CD14-positive monocyte (primary cell): ENCODE measurements around the gene NKX2-2. TPM values are rescaled to one million over a fixed set of nuclear protein-coding genes. Genes with fewer than 3 reads are reported as not detected.

Experiments used
- DNase-seq, 3 donors: peaks; one replicate each; pipeline ENCODE4 v3.0.0-alpha.2; 2011 to 2022
- H2AFZ ChIP-seq: 2 replicates; pipeline ENCODE4 v1.6.0; 2012; ENCODE audit warnings: mild to moderate bottlenecking, low read depth, low read length, inconsistent platforms; ENCODE audit not compliant: insufficient read depth, poor library complexity, severe bottlenecking
- H3K27ac ChIP-seq, 2 donors: 1 replicate in 1 of 2; 2 replicates in 1 of 2; pipeline ENCODE4 v1.5.1; 2012 to 2013; ENCODE audit warnings: low read length in 2 of 2, control low read depth in 1 of 2, inconsistent platforms in 1 of 2, low read depth in 1 of 2, mild to moderate bottlenecking in 1 of 2
- H3K27me3 ChIP-seq, 2 donors: one replicate each; pipeline versions ENCODE4 v1.6.0 to v1.6.1; 2011 to 2013; ENCODE audit warnings: low read length in 2 of 2; ENCODE audit not compliant: control insufficient read depth in 2 of 2, insufficient read depth in 2 of 2
- H3K36me3 ChIP-seq, 2 donors: replicated peaks in 1 of 2; 1 replicate in 1 of 2; 2 replicates in 1 of 2; pipeline versions ENCODE4 v1.5.1 to v1.6.1; 2012 to 2013; ENCODE audit warnings: low read length in 2 of 2, control low read depth in 1 of 2, inconsistent platforms in 1 of 2, mild to moderate bottlenecking in 1 of 2; ENCODE audit not compliant: insufficient read depth in 2 of 2, control insufficient read depth in 1 of 2
- H3K4me1 ChIP-seq, 2 donors: 1 replicate in 1 of 2; 2 replicates in 1 of 2; pipeline versions ENCODE4 v1.5.1 to v1.6.1; 2012 to 2013; ENCODE audit warnings: low read length in 2 of 2, control low read depth in 1 of 2, inconsistent platforms in 1 of 2, mild to moderate bottlenecking in 1 of 2, moderate library complexity in 1 of 2; ENCODE audit not compliant: insufficient read depth in 2 of 2, control insufficient read depth in 1 of 2
- H3K4me2 ChIP-seq: replicated peaks from 2 replicates; pipeline ENCODE3; 2012; ENCODE audit warnings: low read length, moderate library complexity, mild to moderate bottlenecking; ENCODE audit not compliant: poor library complexity, severe bottlenecking; ENCODE audit errors: extremely low read depth
- H3K4me3 ChIP-seq, 3 experiments: fragments of 200-600 bp in 1 of 3; sonication (generic) in 1 of 3; replicated peaks in 1 of 3; 1 replicate in 2 of 3; 2 replicates in 1 of 3; pipeline ENCODE4 v1.5.1; 2011 to 2013; ENCODE audit warnings: low read length in 3 of 3, mild to moderate bottlenecking in 3 of 3, control low read depth in 2 of 3, low read depth in 2 of 3, inconsistent platforms in 1 of 3, moderate library complexity in 1 of 3
- H3K79me2 ChIP-seq: 2 replicates; pipeline ENCODE4 v1.6.0; 2012; ENCODE audit warnings: mild to moderate bottlenecking, control low read depth, inconsistent platforms, low read length, moderate library complexity; ENCODE audit not compliant: insufficient read depth
- H3K9ac ChIP-seq: 2 replicates; pipeline ENCODE4 v1.6.0; 2017; ENCODE audit warnings: low read length, mild to moderate bottlenecking; ENCODE audit not compliant: insufficient read depth, poor library complexity, severe bottlenecking
- H3K9me3 ChIP-seq, 2 donors: replicated peaks in 1 of 2; 1 replicate in 1 of 2; 2 replicates in 1 of 2; pipeline versions ENCODE4 v1.5.1 to v1.6.1; 2012 to 2013; ENCODE audit warnings: low read length in 2 of 2, control low read depth in 1 of 2; ENCODE audit not compliant: control insufficient read depth in 1 of 2, insufficient read depth in 1 of 2
- H4K20me1 ChIP-seq: 2 replicates; pipeline ENCODE4 v1.6.0; 2012; ENCODE audit warnings: mild to moderate bottlenecking, low read length, control low read depth, moderate library complexity; ENCODE audit not compliant: insufficient read depth
- H3K27ac Mint-ChIP-seq, 7 donors: one replicate each; pipeline ENCODE4 v1.8.0; 2020; ENCODE audit warnings: mild to moderate bottlenecking in 7 of 7, mixed read lengths in 7 of 7, moderate library complexity in 6 of 7, inconsistent platforms in 2 of 7
- H3K27me3 Mint-ChIP-seq, 3 donors: one replicate each; pipeline ENCODE4 v1.8.0; 2021 to 2022; ENCODE audit warnings: low read depth in 3 of 3, mild to moderate bottlenecking in 3 of 3, mixed read lengths in 3 of 3, moderate library complexity in 3 of 3, inconsistent platforms in 1 of 3
- H3K36me3 Mint-ChIP-seq, 2 donors: one replicate each; pipeline ENCODE4 v1.8.0; 2020; ENCODE audit warnings: mixed read lengths in 2 of 2, inconsistent platforms in 1 of 2, mild to moderate bottlenecking in 1 of 2
- H3K4me1 Mint-ChIP-seq: one replicate; pipeline ENCODE4 v1.8.0; 2020; ENCODE audit warnings: mild to moderate bottlenecking, mixed read lengths
- H3K4me3 Mint-ChIP-seq, 2 donors: one replicate each; pipeline ENCODE4 v1.8.0; 2020; ENCODE audit warnings: mild to moderate bottlenecking in 2 of 2, mixed read lengths in 2 of 2, moderate library complexity in 1 of 2
- H3K9me3 Mint-ChIP-seq, 7 donors: one replicate each; pipeline ENCODE4 v1.8.0; 2020 to 2022; ENCODE audit warnings: mixed read lengths in 7 of 7, mild to moderate bottlenecking in 6 of 7, moderate library complexity in 6 of 7, inconsistent platforms in 2 of 7
- WGBS: methylation state at CpG from one replicate; pipeline ENCODE4 v1.1.5; 2013; ENCODE audit warnings: missing lambda C conversion rate; ENCODE audit not compliant: insufficient coverage; 5-methylcytosine and 5-hydroxymethylcytosine counted together
- intact Hi-C, 2 donors: fragments of 100-400 bp; cut with micrococcal nuclease; formaldehyde crosslinking; loops; one replicate each; pipeline versions ENCODE4 v1.15.0 to v1.15.1; 2023
- polyA plus RNA-seq, 3 donors: library from polyadenylated mRNA; depleted of rRNA in 1 of 3; unstranded in 2 of 3; stranded (reverse) in 1 of 3; fragments of 300-500 nt in 2 of 3; fragments of >200 nt in 1 of 3; fragmentation: Illumina TruSeq in 2 of 3; gene quantifications; 1 replicate in 2 of 3; 2 replicates in 1 of 3; pipeline ENCODE4 v1.2.3, GENCODE V29; 2012 to 2021
- TF ChIP-seq, protein P1 (sequence below): fragments of 200-600 bp; IDR thresholded peaks from one replicate; pipeline ENCODE4 v1.8.0; 2022; ENCODE audit warnings: antibody characterized with exemption, mild to moderate bottlenecking

The NKX2-2 gene
- polyA plus RNA-seq, 3 donors, result not detected

GRCh38 chr20:21507400-21508229 lies 6.2 kb downstream of the NKX2-2 start:
- no peak overlapping the region for H3K27ac Mint-ChIP-seq
- no peaks in the 10 kb centered on the region for H3K79me2 ChIP-seq
- no peak overlapping the region for H2AFZ ChIP-seq
- H3K36me3 Mint-ChIP-seq, result peaks cover 0 to 4% of the 10 kb centered on the region in 2 donors
- H4K20me1 ChIP-seq, result no peaks in the 10 kb centered on the region
- peaks cover 4 to 34% of the 10 kb centered on the region in 2 donors for H3K9me3 ChIP-seq
- H3K27me3 Mint-ChIP-seq, result peaks cover 75 to 95% (median 83%) of the 10 kb centered on the region in 3 donors
- peak overlapping the region in 1 of 2 donors; percentile 83 for H3K4me3 Mint-ChIP-seq
- WGBS, result 9% methylated on average over 41 of the region's 44 CpGs
- H3K27me3 ChIP-seq, result peaks cover 62 to 87% of the 10 kb centered on the region in 2 donors
- peaks cover 41% of the 10 kb centered on the region for H3K4me1 Mint-ChIP-seq
- intact Hi-C loops, result loop anchor here (2.0 to 10.0 kb wide), 3 partner anchors 113 to 670 kb away; partner anchors contain the start of gene NKX2-4 (in 1 of the 2)
- peaks cover 26 to 33% of the 10 kb centered on the region in 2 donors for H3K4me1 ChIP-seq
- H3K36me3 ChIP-seq, result no peaks in the 10 kb centered on the region
- no peak overlapping the region for H3K27ac ChIP-seq
- no peak overlapping the region for H3K4me3 ChIP-seq
- TF ChIP-seq, protein P1, sequence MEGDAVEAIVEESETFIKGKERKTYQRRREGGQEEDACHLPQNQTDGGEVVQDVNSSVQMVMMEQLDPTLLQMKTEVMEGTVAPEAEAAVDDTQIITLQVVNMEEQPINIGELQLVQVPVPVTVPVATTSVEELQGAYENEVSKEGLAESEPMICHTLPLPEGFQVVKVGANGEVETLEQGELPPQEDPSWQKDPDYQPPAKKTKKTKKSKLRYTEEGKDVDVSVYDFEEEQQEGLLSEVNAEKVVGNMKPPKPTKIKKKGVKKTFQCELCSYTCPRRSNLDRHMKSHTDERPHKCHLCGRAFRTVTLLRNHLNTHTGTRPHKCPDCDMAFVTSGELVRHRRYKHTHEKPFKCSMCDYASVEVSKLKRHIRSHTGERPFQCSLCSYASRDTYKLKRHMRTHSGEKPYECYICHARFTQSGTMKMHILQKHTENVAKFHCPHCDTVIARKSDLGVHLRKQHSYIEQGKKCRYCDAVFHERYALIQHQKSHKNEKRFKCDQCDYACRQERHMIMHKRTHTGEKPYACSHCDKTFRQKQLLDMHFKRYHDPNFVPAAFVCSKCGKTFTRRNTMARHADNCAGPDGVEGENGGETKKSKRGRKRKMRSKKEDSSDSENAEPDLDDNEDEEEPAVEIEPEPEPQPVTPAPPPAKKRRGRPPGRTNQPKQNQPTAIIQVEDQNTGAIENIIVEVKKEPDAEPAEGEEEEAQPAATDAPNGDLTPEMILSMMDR, result no peak
- DNase-seq, result no peak
- no peak overlapping the region for H3K4me2 ChIP-seq
- no peak overlapping the region for H3K9ac ChIP-seq
- H3K9me3 Mint-ChIP-seq, result peaks cover 0 to 24% (median 13%) of the 10 kb centered on the region in 7 donors

DNA sequence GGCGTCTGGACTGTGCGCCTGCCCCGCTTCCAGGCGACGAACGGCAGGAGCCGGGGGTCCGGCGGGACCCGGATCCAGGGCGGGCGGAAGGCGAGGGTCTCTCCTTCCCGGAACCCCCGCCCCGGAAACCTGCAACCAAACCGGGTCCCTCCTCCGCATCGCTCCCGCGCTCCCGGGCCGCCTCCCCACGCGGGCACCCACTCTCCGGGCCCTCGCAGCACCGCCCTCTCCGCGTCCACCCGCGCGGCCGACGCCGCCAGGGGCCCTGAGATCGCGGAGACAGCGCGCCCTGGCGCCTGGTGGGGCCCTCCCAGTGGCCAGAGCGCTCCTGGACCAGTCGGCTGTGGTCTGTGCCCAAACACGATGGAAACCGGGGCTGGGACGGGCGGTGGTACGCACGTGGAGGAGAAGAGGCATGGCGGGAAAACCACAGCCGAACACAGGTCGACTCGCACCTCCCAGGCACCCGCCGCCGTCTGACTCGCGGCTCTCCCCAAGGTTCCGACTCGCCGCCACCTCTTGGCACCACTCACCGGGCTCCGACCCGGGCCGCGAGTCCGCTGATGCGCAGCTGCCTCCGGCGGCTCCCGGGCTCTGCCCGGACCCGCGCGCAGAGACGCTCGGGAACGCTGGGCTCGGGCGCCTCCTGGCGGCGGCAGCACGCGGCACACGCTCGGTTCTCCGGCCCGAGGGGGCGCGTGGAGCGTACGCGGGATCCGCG lies 7.9 kb downstream of the NKX2-2 start:
- Mint-ChIP-seq H3K27me3 (peaks cover 61 to 84% (median 73%) of the 10 kb centered on the region in 3 donors), H3K4me3 (peak overlapping the region in 1 of 2 donors; percentile 83), H3K9me3 (peaks cover 0 to 22% (median 10%) of the 10 kb centered on the region in 7 donors)

More for the DNA sequence above, 7.9 kb downstream of the NKX2-2 start:
- Histone ChIP-seq H3K27me3 (peaks cover 49 to 71% of the 10 kb centered on the region in 2 donors), H3K4me3 (peak overlapping the region in 1 of 3 experiments; percentile 66), H3K9me3 (peaks cover 4 to 32% of the 10 kb centered on the region in 2 donors), H3K4me1 (peaks cover 23 to 26% of the 10 kb centered on the region in 2 donors), H3K79me2 (no peaks in the 10 kb centered on the region), H4K20me1 (no peaks in the 10 kb centered on the region), H3K27ac (no peak overlapping the region), H3K4me2 (peak overlapping the region; percentile 72), H3K36me3 (no peaks in the 10 kb centered on the region), H3K9ac (no peak overlapping the region), H2AFZ (peak overlapping the region; percentile 74)
- 3% methylated on average over 95 of the region's 95 CpGs for WGBS
- peak; percentile 23 to 46 (median 28) for DNase-seq
- H3K27ac Mint-ChIP-seq, result no peak overlapping the region
- intact Hi-C loops, result loop anchor here (1.0 to 10.0 kb wide), 5 partner anchors 111 to 669 kb away; partner anchors contain the start of gene NKX2-4 (in 1 of the 2)
- H3K4me1 Mint-ChIP-seq, result peaks cover 31% of the 10 kb centered on the region
- peaks cover 0 to 2% of the 10 kb centered on the region in 2 donors for H3K36me3 Mint-ChIP-seq
- TF ChIP-seq, protein P1, result peak; percentile 77
